ENCODE results near the gene PATJ. TPM values are rescaled to one million over a fixed set of nuclear protein-coding genes. Genes with fewer than 3 reads are reported as not detected.
"Not testable (repeated sequence)": the region's sequence is repeated elsewhere in the genome, so short reads cannot be mapped to it uniquely, and the experiment has no call there.

PATJ gene
- total and polyA plus RNA-seq, 7 experiments from 2014 or later, result 13.4 to 64.5 (median 33.3) TPM

DNA sequence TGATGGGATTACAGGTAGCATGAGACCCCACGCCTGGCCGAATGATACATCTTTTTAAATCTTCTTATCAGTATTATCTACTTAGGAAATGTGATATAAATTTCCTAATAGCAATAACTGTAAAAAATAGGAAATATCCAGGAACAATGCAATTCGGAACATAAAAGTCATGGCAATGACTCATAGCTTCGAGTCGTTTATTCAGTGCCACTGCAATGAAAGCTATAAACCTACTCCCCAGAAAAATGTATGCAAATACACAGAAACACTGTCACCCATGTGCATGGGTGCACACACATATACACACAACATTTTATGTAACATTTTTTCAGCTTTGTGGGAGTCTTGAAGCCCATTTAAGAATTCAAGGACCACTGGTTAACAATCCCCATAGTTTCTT is 194.6 kb downstream of the PATJ start:
- intact Hi-C loops (cut with micrococcal nuclease), result no loop called here
- H3K36me3 ChIP-seq (ENCODE audit: control insufficient read depth in 2 of 3, insufficient read depth in 3 of 3, low read length in 3 of 3), result no peaks in the 10 kb centered on the region
- Mint-ChIP-seq H3K9me3 (peaks cover 0 to 5% (median 0%) of the 10 kb centered on the region in 11 donors), H3K36me3 (peaks cover 0 to 47% (median 27%) of the 10 kb centered on the region in 5 donors), H3K4me1 (peaks cover 0 to 17% (median 12%) of the 10 kb centered on the region in 7 donors), H3K27me3 (no peaks in the 10 kb centered on the region), H3K4me3 (no peak overlapping the region), H3K27ac (no peak overlapping the region)
- H3K4me1 ChIP-seq (ENCODE audit: control insufficient read depth in 2 of 2, insufficient read depth in 2 of 2, low read length in 2 of 2), result no peaks in the 10 kb centered on the region
- no peak for ATAC-seq
- H3K27me3 ChIP-seq (ENCODE audit: control insufficient read depth in 2 of 2, insufficient read depth in 2 of 2, low read length in 2 of 2), result no peaks in the 10 kb centered on the region
- H3K9me3 ChIP-seq (ENCODE audit: control insufficient read depth in 2 of 3, low read length in 3 of 3), result no peaks in the 10 kb centered on the region
- no peak for DNase-seq
- POLR2A ChIA-PET, result no interaction called here
- CTCF ChIA-PET, result interaction anchor here (0.7 kb wide), 2 partner anchors 39 to 60 kb away, joined by 3 read pairs; no protein-coding TSS in a partner anchor
- H3K27ac ChIP-seq (ENCODE audit: low read depth, low read length), result no peak overlapping the region
- no peak overlapping the region for H3K4me3 ChIP-seq (ENCODE audit: low read length)

DNA sequence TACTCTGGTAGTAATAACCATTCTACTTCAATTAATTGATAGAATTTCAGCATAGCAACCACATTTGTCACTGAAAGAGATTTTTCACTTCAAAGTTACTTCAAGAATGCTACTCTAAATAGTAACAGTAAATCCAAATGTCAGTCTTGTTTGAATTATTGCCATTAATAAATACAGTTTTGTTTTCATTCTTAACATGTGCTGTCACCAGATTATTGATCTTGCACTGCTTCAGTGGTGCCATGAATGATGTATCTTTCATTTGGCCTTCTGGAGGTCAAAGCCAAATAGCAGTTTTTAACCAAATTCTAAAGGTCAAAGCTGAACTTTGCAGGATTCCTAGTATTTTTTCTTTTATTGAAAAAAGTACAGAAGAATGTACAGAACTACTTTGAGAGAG is 199.5 kb downstream of the PATJ start:
- Mint-ChIP-seq H3K4me3 (no peak overlapping the region), H3K27me3 (no peaks in the 10 kb centered on the region), H3K4me1 (no peaks in the 10 kb centered on the region), H3K36me3 (peaks cover 0 to 42% (median 16%) of the 10 kb centered on the region in 5 donors), H3K9me3 (peaks cover 0 to 13% (median 3%) of the 10 kb centered on the region in 11 donors), H3K27ac (no peak overlapping the region)
- ChIA-PET CTCF (no interaction called here), POLR2A (no interaction called here)
- Histone ChIP-seq H3K27me3 (ENCODE audit: control insufficient read depth in 2 of 2, insufficient read depth in 2 of 2, low read length in 2 of 2) (no peaks in the 10 kb centered on the region), H3K4me3 (ENCODE audit: low read length) (no peak overlapping the region), H3K27ac (ENCODE audit: low read depth, low read length) (no peak overlapping the region), H3K36me3 (ENCODE audit: control insufficient read depth in 2 of 3, insufficient read depth in 3 of 3, low read length in 3 of 3) (no peaks in the 10 kb centered on the region), H3K9me3 (ENCODE audit: control insufficient read depth in 2 of 3, low read length in 3 of 3) (no peaks in the 10 kb centered on the region), H3K4me1 (ENCODE audit: control insufficient read depth in 2 of 2, insufficient read depth in 2 of 2, low read length in 2 of 2) (no peaks in the 10 kb centered on the region)
- no peak for ATAC-seq
- DNase-seq, result no peak
- intact Hi-C loops (cut with micrococcal nuclease), result no loop called here

DNA sequence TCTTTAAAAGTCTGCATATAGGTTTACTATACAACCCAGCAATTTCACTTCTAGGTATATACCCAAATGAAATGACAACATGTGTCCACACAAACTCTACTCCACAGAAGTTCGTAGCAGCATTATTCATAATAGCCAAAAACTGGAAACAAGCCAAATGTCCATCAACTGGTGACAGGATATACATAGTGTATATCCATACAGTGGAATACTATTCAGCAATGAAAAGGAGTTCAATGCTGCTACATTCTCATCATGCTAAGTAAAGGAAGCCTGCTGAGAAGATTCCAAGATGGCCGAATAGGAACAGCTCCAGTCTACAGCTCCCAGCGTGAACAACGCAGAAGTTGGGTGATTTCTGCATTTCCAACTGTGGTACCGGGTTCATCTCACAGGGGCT is 200.6 kb downstream of the PATJ start:
- no peaks in the 10 kb centered on the region for H3K9me3 ChIP-seq (ENCODE audit: control insufficient read depth in 2 of 3, low read length in 3 of 3)
- H3K4me3 ChIP-seq (ENCODE audit: low read length), result no peak overlapping the region
- ChIA-PET POLR2A (no interaction called here), CTCF (no interaction called here)
- no peak overlapping the region for H3K27ac Mint-ChIP-seq
- DNase-seq (no peak), ATAC-seq (no peak)
- no peaks in the 10 kb centered on the region for H3K27me3 ChIP-seq (ENCODE audit: control insufficient read depth in 2 of 2, insufficient read depth in 2 of 2, low read length in 2 of 2)
- H3K4me3 Mint-ChIP-seq, result no peak overlapping the region
- H3K27me3 Mint-ChIP-seq, result no peaks in the 10 kb centered on the region
- no peaks in the 10 kb centered on the region for H3K36me3 ChIP-seq (ENCODE audit: control insufficient read depth in 2 of 3, insufficient read depth in 3 of 3, low read length in 3 of 3)
- H3K27ac ChIP-seq (ENCODE audit: low read depth, low read length), result no peak overlapping the region
- H3K4me1 Mint-ChIP-seq, result no peaks in the 10 kb centered on the region
- peaks cover 0 to 13% (median 4%) of the 10 kb centered on the region in 11 donors for H3K9me3 Mint-ChIP-seq
- peaks cover 0 to 37% (median 16%) of the 10 kb centered on the region in 5 donors for H3K36me3 Mint-ChIP-seq
- intact Hi-C loops (cut with micrococcal nuclease), result no loop called here
- no peaks in the 10 kb centered on the region for H3K4me1 ChIP-seq (ENCODE audit: control insufficient read depth in 2 of 2, insufficient read depth in 2 of 2, low read length in 2 of 2)

DNA sequence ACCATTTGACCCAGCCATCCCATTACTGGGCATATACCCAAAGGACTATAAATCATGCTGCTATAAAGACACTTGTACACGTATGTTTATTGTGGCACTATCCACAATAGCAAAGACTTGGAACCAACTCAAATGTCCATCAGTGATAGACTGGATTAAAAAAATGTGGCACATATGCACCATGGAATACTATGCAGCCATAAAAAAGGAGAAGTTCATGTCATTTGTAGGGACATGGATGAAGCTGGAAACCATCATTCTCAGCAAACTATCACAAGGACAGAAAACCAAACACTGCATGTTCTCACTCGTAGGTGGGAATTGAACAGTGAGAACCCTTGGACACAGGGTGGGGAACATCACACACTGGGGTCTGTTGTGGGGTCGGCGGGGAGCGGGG is 206.4 kb downstream of the PATJ start:
- H3K4me3 ChIP-seq (ENCODE audit: low read length); H3K27me3 ChIP-seq (ENCODE audit: control insufficient read depth in 2 of 2, insufficient read depth in 2 of 2, low read length in 2 of 2); H3K4me3 Mint-ChIP-seq; CTCF ChIA-PET; POLR2A ChIA-PET; H3K27ac ChIP-seq (ENCODE audit: low read depth, low read length); H3K27me3 Mint-ChIP-seq; ATAC-seq; H3K4me1 ChIP-seq (ENCODE audit: control insufficient read depth in 2 of 2, insufficient read depth in 2 of 2, low read length in 2 of 2); H3K36me3 ChIP-seq (ENCODE audit: control insufficient read depth in 2 of 3, insufficient read depth in 3 of 3, low read length in 3 of 3); intact Hi-C loops (cut with micrococcal nuclease); H3K9me3 ChIP-seq (ENCODE audit: control insufficient read depth in 2 of 3, low read length in 3 of 3); DNase-seq; H3K4me1 Mint-ChIP-seq: not testable (repeated sequence)
- Mint-ChIP-seq H3K36me3 (peaks cover 0 to 14% (median 4%) of the 10 kb centered on the region in 5 donors), H3K9me3 (peaks cover 0 to 13% (median 4%) of the 10 kb centered on the region in 11 donors), H3K27ac (peak overlapping the region in 1 of 9 donors; percentile 8)

DNA sequence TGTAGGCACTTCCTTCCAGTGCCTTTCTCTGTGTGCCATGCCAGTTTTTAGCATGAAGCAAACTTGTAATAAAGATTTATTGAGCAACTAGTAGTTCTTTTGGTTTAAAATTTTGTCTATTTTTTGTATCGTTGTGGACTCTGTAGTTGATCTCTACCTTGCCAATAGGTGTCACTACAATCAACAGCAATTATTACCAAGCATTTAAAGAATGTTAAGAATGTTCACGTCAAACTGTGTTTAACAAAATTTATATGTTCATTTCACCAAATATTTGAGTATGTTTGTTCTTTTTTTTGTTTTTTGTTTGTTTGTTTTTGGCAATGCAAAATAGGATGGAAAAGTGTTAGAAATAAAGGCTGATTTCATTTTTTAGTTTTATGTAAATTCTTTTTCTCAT is 208.1 kb downstream of the PATJ start:
- no peaks in the 10 kb centered on the region for H3K27me3 Mint-ChIP-seq
- Histone ChIP-seq H3K9me3 (ENCODE audit: control insufficient read depth in 2 of 3, low read length in 3 of 3) (no peaks in the 10 kb centered on the region), H3K4me1 (ENCODE audit: control insufficient read depth in 2 of 2, insufficient read depth in 2 of 2, low read length in 2 of 2) (no peaks in the 10 kb centered on the region), H3K36me3 (ENCODE audit: control insufficient read depth in 2 of 3, insufficient read depth in 3 of 3, low read length in 3 of 3) (no peaks in the 10 kb centered on the region), H3K27me3 (ENCODE audit: control insufficient read depth in 2 of 2, insufficient read depth in 2 of 2, low read length in 2 of 2) (no peaks in the 10 kb centered on the region), H3K27ac (ENCODE audit: low read depth, low read length) (no peak overlapping the region), H3K4me3 (ENCODE audit: low read length) (no peak overlapping the region)
- CTCF ChIA-PET, result no interaction called here
- no peak for ATAC-seq
- no peak for DNase-seq
- H3K9me3 Mint-ChIP-seq, result peaks cover 0 to 6% (median 0%) of the 10 kb centered on the region in 11 donors
- H3K27ac Mint-ChIP-seq, result no peak overlapping the region
- H3K36me3 Mint-ChIP-seq, result peaks cover 0 to 15% (median 0%) of the 10 kb centered on the region in 5 donors
- peaks cover 0 to 4% (median 0%) of the 10 kb centered on the region in 7 donors for H3K4me1 Mint-ChIP-seq
- intact Hi-C loops (cut with micrococcal nuclease), result no loop called here
- H3K4me3 Mint-ChIP-seq, result no peak overlapping the region
- POLR2A ChIA-PET, result no interaction called here

DNA sequence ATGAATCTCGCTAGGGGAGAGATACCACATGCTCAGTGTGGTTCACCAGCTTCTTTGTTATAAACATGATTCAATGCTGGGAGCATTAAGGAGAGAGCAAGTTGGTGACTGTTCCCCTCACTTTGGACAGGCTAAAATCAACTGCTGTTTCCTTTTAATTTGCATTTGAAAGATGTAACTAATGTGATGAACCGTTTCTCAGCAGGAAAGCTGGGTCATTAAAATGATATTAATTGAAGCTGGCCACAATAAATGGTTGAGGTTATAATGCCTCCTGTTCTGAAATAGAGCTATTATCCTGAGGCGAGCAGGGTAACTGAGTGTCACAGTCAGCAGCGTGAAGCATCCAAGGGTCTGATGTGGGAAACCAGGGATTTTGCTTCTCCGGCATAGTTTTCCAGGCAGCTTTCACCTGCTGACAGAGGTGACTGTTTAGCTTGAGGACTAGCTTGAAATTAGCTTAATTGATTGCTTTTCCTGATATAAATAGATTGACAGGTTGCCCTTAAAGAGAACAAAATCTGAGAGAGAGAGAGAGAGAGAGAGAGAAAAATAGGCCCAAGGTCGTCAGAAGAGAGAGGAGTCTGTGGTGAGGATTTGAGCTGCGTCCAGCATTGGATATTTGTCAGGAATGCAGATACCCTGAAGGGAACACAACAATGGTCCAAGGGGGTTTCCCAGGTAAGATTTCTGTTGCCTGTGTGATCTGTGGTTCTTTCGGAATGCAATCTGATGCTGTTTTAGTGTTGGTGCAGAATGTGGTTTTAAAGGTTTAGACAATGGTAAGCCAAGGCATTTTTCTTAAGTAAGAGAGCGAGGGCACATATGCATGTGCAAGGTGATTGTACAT is 209.7 kb downstream of the PATJ start:
- Mint-ChIP-seq H3K36me3 (peaks cover 0 to 17% (median 3%) of the 10 kb centered on the region in 5 donors), H3K27ac (no peak overlapping the region), H3K4me1 (peaks cover 0 to 4% (median 0%) of the 10 kb centered on the region in 7 donors), H3K27me3 (no peaks in the 10 kb centered on the region), H3K4me3 (no peak overlapping the region), H3K9me3 (peaks cover 0 to 4% (median 0%) of the 10 kb centered on the region in 11 donors)
- no peak overlapping the region for H3K4me3 ChIP-seq (ENCODE audit: low read length)
- CTCF ChIA-PET, result no interaction called here
- no peak overlapping the region for H3K27ac ChIP-seq (ENCODE audit: low read depth, low read length)
- H3K36me3 ChIP-seq (ENCODE audit: control insufficient read depth in 2 of 3, insufficient read depth in 3 of 3, low read length in 3 of 3), result no peaks in the 10 kb centered on the region
- POLR2A ChIA-PET, result no interaction called here
- H3K27me3 ChIP-seq (ENCODE audit: control insufficient read depth in 2 of 2, insufficient read depth in 2 of 2, low read length in 2 of 2), result no peaks in the 10 kb centered on the region
- ATAC-seq (no peak), DNase-seq (no peak)
- H3K4me1 ChIP-seq (ENCODE audit: control insufficient read depth in 2 of 2, insufficient read depth in 2 of 2, low read length in 2 of 2), result no peaks in the 10 kb centered on the region
- intact Hi-C loops (cut with micrococcal nuclease), result no loop called here
- no peaks in the 10 kb centered on the region for H3K9me3 ChIP-seq (ENCODE audit: control insufficient read depth in 2 of 3, low read length in 3 of 3)

DNA sequence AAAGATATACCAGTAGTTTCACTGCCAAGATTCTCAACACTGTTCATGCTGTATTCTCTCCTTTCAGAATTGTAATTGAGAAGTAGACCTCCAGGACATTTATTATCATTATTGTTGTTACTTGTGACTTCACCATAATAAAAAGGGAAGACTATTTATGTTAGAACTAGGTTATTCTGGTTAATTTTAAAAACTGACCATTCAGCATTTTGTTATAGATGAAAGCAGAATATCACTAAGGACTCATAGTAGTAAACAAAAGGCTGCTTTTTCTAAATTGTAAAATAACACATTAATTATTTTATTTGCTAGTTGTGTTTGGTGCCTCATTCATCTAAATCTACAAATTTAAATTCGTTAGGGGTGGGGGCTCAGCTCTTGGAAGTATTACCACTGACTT is 210.4 kb downstream of the PATJ start:
- no peak overlapping the region for H3K4me3 Mint-ChIP-seq
- ChIA-PET POLR2A (no interaction called here), CTCF (no interaction called here)
- H3K9me3 Mint-ChIP-seq, result peaks cover 0 to 4% (median 0%) of the 10 kb centered on the region in 11 donors
- Histone ChIP-seq H3K27me3 (ENCODE audit: control insufficient read depth in 2 of 2, insufficient read depth in 2 of 2, low read length in 2 of 2) (no peaks in the 10 kb centered on the region), H3K27ac (ENCODE audit: low read depth, low read length) (no peak overlapping the region), H3K4me1 (ENCODE audit: control insufficient read depth in 2 of 2, insufficient read depth in 2 of 2, low read length in 2 of 2) (no peaks in the 10 kb centered on the region), H3K4me3 (ENCODE audit: low read length) (no peak overlapping the region), H3K36me3 (ENCODE audit: control insufficient read depth in 2 of 3, insufficient read depth in 3 of 3, low read length in 3 of 3) (no peaks in the 10 kb centered on the region), H3K9me3 (ENCODE audit: control insufficient read depth in 2 of 3, low read length in 3 of 3) (no peaks in the 10 kb centered on the region)
- H3K36me3 Mint-ChIP-seq, result peaks cover 0 to 17% (median 5%) of the 10 kb centered on the region in 5 donors
- intact Hi-C loops (cut with micrococcal nuclease), result no loop called here
- peaks cover 0 to 4% (median 0%) of the 10 kb centered on the region in 7 donors for H3K4me1 Mint-ChIP-seq
- H3K27ac Mint-ChIP-seq, result no peak overlapping the region
- no peak for DNase-seq
- no peak for ATAC-seq
- H3K27me3 Mint-ChIP-seq, result no peaks in the 10 kb centered on the region

Measured in naive thymus-derived CD4-positive, alpha-beta T cell (primary cell).